ENCODE data around the gene AGO1.
"Not testable (repeated sequence)": the region's sequence is repeated elsewhere in the genome, so short reads cannot be mapped to it uniquely, and the experiment has no call there.

The AGO1 gene

GRCh38 chr1:35870651-35871309, 12.2 kb upstream of the AGO1 start:
- no peak for DNase-seq

GRCh38 chr1:35873243-35873750, 9.7 kb upstream of the AGO1 start:
- DNase-seq = no peak

- not testable (repeated sequence) for DNase-seq
Measured at GRCh38 chr1:35874115-35874514, 8.9 kb upstream of the AGO1 start.

- no peak for DNase-seq
Measured at GRCh38 chr1:35876988-35877387, 6.0 kb upstream of the AGO1 start.

GRCh38 chr1:35881850-35882273, 1.1 kb upstream of the AGO1 start:
- DNase-seq = no peak

- no peak for DNase-seq
Measured at GRCh38 chr1:35882586-35882944, 444 bp upstream of the AGO1 start.

- peak; percentile 26 for DNase-seq
Measured at GRCh38 chr1:35883635-35884101, 659 bp downstream of the AGO1 start.

GRCh38 chr1:35884934-35885333, 1.9 kb downstream of the AGO1 start:
- DNase-seq = no peak

GRCh38 chr1:35885961-35886558, 3.1 kb downstream of the AGO1 start:
- no peak for DNase-seq

- no peak for DNase-seq
Measured at GRCh38 chr1:35886577-35887431, 3.8 kb downstream of the AGO1 start.

- no peak for DNase-seq
Measured at GRCh38 chr1:35887508-35887907, 4.5 kb downstream of the AGO1 start.

- DNase-seq = no peak
Measured at GRCh38 chr1:35888255-35888654, 5.2 kb downstream of the AGO1 start.

GRCh38 chr1:35888981-35889380, 6.0 kb downstream of the AGO1 start:
- not testable (repeated sequence) for DNase-seq

- DNase-seq = no peak
Measured at GRCh38 chr1:35893051-35893879, 10.3 kb downstream of the AGO1 start.

- no peak for DNase-seq
Measured at GRCh38 chr1:35894183-35894582, 11.2 kb downstream of the AGO1 start.

- no peak for DNase-seq
Measured at GRCh38 chr1:35894656-35895055, 11.6 kb downstream of the AGO1 start.

- DNase-seq = no peak
Measured at GRCh38 chr1:35899941-35900340, 16.9 kb downstream of the AGO1 start.

GRCh38 chr1:35901235-35901634, 18.2 kb downstream of the AGO1 start:
- no peak for DNase-seq

- DNase-seq = no peak
Measured at GRCh38 chr1:35902671-35903070, 19.7 kb downstream of the AGO1 start.

GRCh38 chr1:35914717-35915116, 31.7 kb downstream of the AGO1 start:
- DNase-seq = no peak

- DNase-seq = no peak
Measured at GRCh38 chr1:35915693-35916092, 32.7 kb downstream of the AGO1 start.

- DNase-seq = no peak
Measured at GRCh38 chr1:35923791-35924221, 40.8 kb downstream of the AGO1 start.

GRCh38 chr1:35924838-35925237, 41.8 kb downstream of the AGO1 start:
- DNase-seq = no peak
